Keratinocyte (primary cell): Measurements from ENCODE around the gene CLPSL1. TPM values are rescaled to one million over a fixed set of nuclear protein-coding genes. Genes with fewer than 3 reads are reported as not detected.
A peak's percentile ranks its signal among the peaks of the same experiment; 100 is the strongest.

Source experiments
- DNase-seq: peaks from one replicate; pipeline ENCODE4 v3.0.0-alpha.2; 2011; ENCODE audit warnings: low read depth, missing footprints, low spot score
- FAIRE-seq: peaks from 2 replicates; lab custom pipeline; 2011; peaks lifted over from hg19 to GRCh38; lab: Jason Lieb, UNC
- H2AFZ ChIP-seq: 2 replicates; pipeline ENCODE4 v1.6.0; 2012; ENCODE audit warnings: low read length, control low read depth, inconsistent platforms; ENCODE audit not compliant: control insufficient read depth
- H3K27ac ChIP-seq: 2 replicates; pipeline ENCODE4 v1.5.1; 2011; ENCODE audit warnings: low read length; ENCODE audit not compliant: control insufficient read depth, insufficient read depth
- H3K27me3 ChIP-seq: 3 replicates; pipeline ENCODE4 v1.6.0; 2011; ENCODE audit warnings: low read length; ENCODE audit not compliant: control insufficient read depth, insufficient read depth; ENCODE audit errors: extremely low read depth
- H3K36me3 ChIP-seq, 2 experiments: 2 replicates in 1 of 2; 3 replicates in 1 of 2; pipeline ENCODE4 v1.5.1; 2011; ENCODE audit warnings: low read length in 2 of 2, mild to moderate bottlenecking in 1 of 2; ENCODE audit not compliant: control insufficient read depth in 2 of 2, insufficient read depth in 2 of 2; ENCODE audit errors: extremely low read depth in 1 of 2
- H3K4me1 ChIP-seq: 3 replicates; pipeline ENCODE4 v1.5.1; 2011; ENCODE audit warnings: low read length; ENCODE audit not compliant: control insufficient read depth, insufficient read depth; ENCODE audit errors: extremely low read depth
- H3K4me2 ChIP-seq: 3 replicates; pipeline ENCODE4 v1.6.0; 2011; ENCODE audit warnings: low read depth, low read length; ENCODE audit not compliant: control insufficient read depth, insufficient read depth; ENCODE audit errors: extremely low read depth
- H3K4me3 ChIP-seq, 3 experiments: fragments of 200-600 bp in 1 of 3; sonication (generic) in 1 of 3; 2 replicates in 2 of 3; 3 replicates in 1 of 3; pipeline ENCODE4 v1.5.1; 2011 to 2016; ENCODE audit warnings: low read length in 3 of 3, mild to moderate bottlenecking in 3 of 3, control low read depth in 2 of 3, inconsistent platforms in 1 of 3, low read depth in 1 of 3, mixed read lengths in 1 of 3, mixed run types in 1 of 3, moderate library complexity in 1 of 3; ENCODE audit not compliant: control insufficient read depth in 2 of 3, insufficient read depth in 2 of 3; ENCODE audit errors: extremely low read depth in 1 of 3
- H3K79me2 ChIP-seq: 2 replicates; pipeline ENCODE4 v1.6.0; 2012; ENCODE audit warnings: low read length; ENCODE audit not compliant: control insufficient read depth, insufficient read depth
- H3K9ac ChIP-seq: 3 replicates; pipeline ENCODE4 v1.6.0; 2011; ENCODE audit warnings: low read length; ENCODE audit not compliant: control insufficient read depth, insufficient read depth; ENCODE audit errors: extremely low read depth
- H3K9me1 ChIP-seq: 3 replicates; pipeline ENCODE4 v1.6.0; 2011; ENCODE audit warnings: low read length; ENCODE audit not compliant: control insufficient read depth, insufficient read depth; ENCODE audit errors: extremely low read depth
- H3K9me3 ChIP-seq: 2 replicates; pipeline ENCODE4 v1.5.1; 2012; ENCODE audit warnings: low read depth, low read length; ENCODE audit not compliant: control insufficient read depth
- H4K20me1 ChIP-seq: 3 replicates; pipeline ENCODE4 v1.6.0; 2011; ENCODE audit warnings: low read length; ENCODE audit not compliant: control insufficient read depth, insufficient read depth; ENCODE audit errors: extremely low read depth
- CTCF ChIP-seq, 3 experiments: IDR thresholded peaks in 1 of 3; conservative IDR thresholded peaks in 1 of 3; optimal IDR thresholded peaks in 1 of 3; 2 replicates in 2 of 3; 3 replicates in 1 of 3; pipeline versions ENCODE3 to v1.5.1; 2011; ENCODE audit warnings: low read length in 3 of 3, mild to moderate bottlenecking in 3 of 3, moderate library complexity in 2 of 3, control low read depth in 1 of 3, inconsistent platforms in 1 of 3; ENCODE audit not compliant: insufficient read depth in 2 of 3; ENCODE audit errors: extremely low read depth in 1 of 3
- EZH2 ChIP-seq: IDR thresholded peaks from one replicate; pipeline ENCODE4 v1.6.1; 2012; ENCODE audit warnings: inconsistent platforms, mild to moderate bottlenecking, low read length, moderate library complexity
- dilution Hi-C: fragments of 300-500 bp; cut with MboI; formaldehyde crosslinking; loops from one replicate; pipeline ENCODE4 v1.7.0; 2020; ENCODE audit warnings: low sequenced_read_pairs; ENCODE audit not compliant: extremely low pct_ligation_motif_present
- polyA plus RNA-seq, 5 experiments: library from polyadenylated mRNA; depleted of rRNA in 3 of 5; stranded (reverse) in 3 of 5; stranded (forward) in 1 of 5; unstranded in 1 of 5; fragments of >200 nt; gene quantifications; 1 replicate in 1 of 5; 2 replicates in 3 of 5; 3 replicates in 1 of 5; pipeline versions ENCODE4 v1.2.1 to v1.2.3, GENCODE V29; 2011 to 2012; ENCODE audit warnings: missing spikeins in 2 of 5, low read depth in 1 of 5, low replicate concordance in 1 of 5

CLPSL1 gene
- polyA plus RNA-seq, 1 donor (not counting 4 experiments of a cell fraction or from before 2014, with no cell fraction given): not detected

- Histone ChIP-seq H3K9me3 (no peaks in the 10 kb centered on the region), H3K36me3 (no peaks in the 10 kb centered on the region), H3K4me3 (no peak overlapping the region), H3K4me1 (peaks cover 6% of the 10 kb centered on the region), H3K27me3 (peaks cover 37% of the 10 kb centered on the region), H3K27ac (no peak overlapping the region), H4K20me1 (no peaks in the 10 kb centered on the region), H3K79me2 (no peaks in the 10 kb centered on the region), H3K4me2 (peak overlapping the region; percentile 23), H3K9me1 (no peaks in the 10 kb centered on the region), H2AFZ (no peak overlapping the region), H3K9ac (no peak overlapping the region)
- FAIRE-seq: no peak
- DNase-seq: no peak
- dilution Hi-C loops: no loop called here
- TF ChIP-seq EZH2: peak; percentile 76
- TF ChIP-seq CTCF (optimal IDR thresholded peaks at IDR 0.05 in 1 of 3, IDR thresholded peaks at IDR 0.05 in 1 of 3, conservative IDR thresholded peaks at IDR 0.05 in 1 of 3; ENCODE audit: extremely low read depth in 1 of 3, insufficient read depth in 2 of 3, low read length in 3 of 3): no peak
Observed at GRCh38 chr6:35786810-35787209, 6.0 kb downstream of the CLPSL1 start.

- Histone ChIP-seq H3K27me3 (peaks cover 37% of the 10 kb centered on the region), H3K9me1 (no peaks in the 10 kb centered on the region), H4K20me1 (no peaks in the 10 kb centered on the region), H2AFZ (no peak overlapping the region), H3K9me3 (no peaks in the 10 kb centered on the region), H3K4me3 (no peak overlapping the region), H3K36me3 (no peaks in the 10 kb centered on the region), H3K9ac (no peak overlapping the region), H3K27ac (no peak overlapping the region), H3K4me1 (peaks cover 2% of the 10 kb centered on the region), H3K4me2 (no peak overlapping the region), H3K79me2 (no peaks in the 10 kb centered on the region)
- DNase-seq (no peak), FAIRE-seq (no peak)
- TF ChIP-seq CTCF (optimal IDR thresholded peaks at IDR 0.05 in 1 of 3, IDR thresholded peaks at IDR 0.05 in 1 of 3, conservative IDR thresholded peaks at IDR 0.05 in 1 of 3; ENCODE audit: extremely low read depth in 1 of 3, insufficient read depth in 2 of 3, low read length in 3 of 3) (no peak), EZH2 (no peak)
- dilution Hi-C loops: no loop called here
Observed at GRCh38 chr6:35787266-35788218, 6.7 kb downstream of the CLPSL1 start.
